Stimulated activated CD8-positive, alpha-beta memory T cell treated with anti-CD3 and anti-CD28 coated beads, Interleukin-4, amount 100 ng/mL, for 4 hours (primary cell): ENCODE measurements around the gene SNX24.

Experiments
- DNase-seq, 2 donors: peaks; one replicate each; pipeline ENCODE4 v3.0.0-alpha.2; 2020; ENCODE audit warnings: low read depth in 2 of 2, low spot score in 1 of 2

Gene SNX24

GRCh38 chr5:123000731-123001130 is 155.3 kb downstream of the SNX24 start:
- no peak for DNase-seq

- DNase-seq, result no peak
These were observed 156.4 kb downstream of the SNX24 start for GRCh38 chr5:123001808-123002207.

- no peak for DNase-seq
These were observed 161.8 kb downstream of the SNX24 start for GRCh38 chr5:123007182-123007581.

- DNase-seq, result no peak
These were observed 162.3 kb downstream of the SNX24 start for GRCh38 chr5:123007754-123008153.

GRCh38 chr5:123012321-123012720 is 166.9 kb downstream of the SNX24 start:
- no peak for DNase-seq

GRCh38 chr5:123014689-123015088 is 169.3 kb downstream of the SNX24 start:
- DNase-seq, result no peak

GRCh38 chr5:123028222-123028621 is 182.8 kb downstream of the SNX24 start:
- no peak for DNase-seq

GRCh38 chr5:123033157-123033671 is 187.8 kb downstream of the SNX24 start:
- DNase-seq, result no peak

- DNase-seq, result no peak
These were observed 190.0 kb downstream of the SNX24 start for GRCh38 chr5:123035360-123035917.

GRCh38 chr5:123035918-123036390 is 190.5 kb downstream of the SNX24 start:
- no peak for DNase-seq

GRCh38 chr5:123036391-123037103 is 191.1 kb downstream of the SNX24 start, which contains the start of gene PPIC:
Gene PPIC (minus strand): TSS chr5:123036725. CDS start chr5:123036625, 100 bp downstream.
- no peak for DNase-seq

- DNase-seq, result no peak
These were observed 191.6 kb downstream of the SNX24 start for GRCh38 chr5:123037104-123037418.

GRCh38 chr5:123039673-123040072 is 194.3 kb downstream of the SNX24 start:
- no peak for DNase-seq

- no peak for DNase-seq
These were observed 199.7 kb downstream of the SNX24 start for GRCh38 chr5:123044926-123045617.

GRCh38 chr5:123046222-123046621 is 200.8 kb downstream of the SNX24 start:
- DNase-seq, result no peak

- DNase-seq, result no peak
These were observed 202.3 kb downstream of the SNX24 start for GRCh38 chr5:123047706-123048105.

GRCh38 chr5:123051206-123051605 is 205.8 kb downstream of the SNX24 start:
- no peak for DNase-seq
